CD4-positive, alpha-beta T cell (primary cell): ENCODE results near the gene PSMB2. TPM values are rescaled to one million over a fixed set of nuclear protein-coding genes. Genes with fewer than 3 reads are reported as not detected.
A peak's percentile ranks its signal among the peaks of the same experiment; 100 is the strongest.

Experiments
- ATAC-seq: fragments of 200-7000 bp; cut with Tn5 transposase; one replicate; pipeline ENCODE4 v1.10.0; 2022; ENCODE audit warnings: mild to moderate bottlenecking; ENCODE audit not compliant: poor library complexity
- CTCF ChIA-PET: fragments of 350-600 bp; sonication (Branson Sonifier 250); formaldehyde crosslinking; loops from one replicate; lab custom pipeline; 2021; ENCODE audit warnings: antibody characterized with exemption, inconsistent platforms; lab: Charles Lee
- POLR2A ChIA-PET: fragments of 350-600 bp; sonication (Branson Sonifier 250); formaldehyde crosslinking; loops from one replicate; lab custom pipeline; 2021; ENCODE audit warnings: antibody characterized with exemption, inconsistent platforms; lab: Charles Lee
- DNase-seq, 14 experiments: peaks; one replicate each; pipeline ENCODE4 v3.0.0-alpha.2; 2013 to 2020; ENCODE audit warnings: mixed read lengths in 2 of 14
- H3K27ac ChIP-seq, 2 donors: one replicate each; pipeline versions ENCODE4 v1.5.1 to v1.7.0; 2013; ENCODE audit warnings: low read length in 2 of 2, low read depth in 1 of 2, mild to moderate bottlenecking in 1 of 2
- H3K27me3 ChIP-seq, 2 experiments: 1 replicate in 1 of 2; 2 replicates in 1 of 2; pipeline versions ENCODE4 v1.6.1 to v1.7.0; 2013; ENCODE audit warnings: low read length in 2 of 2, control low read depth in 1 of 2, mild to moderate bottlenecking in 1 of 2, moderate library complexity in 1 of 2; ENCODE audit not compliant: insufficient read depth in 2 of 2, control insufficient read depth in 1 of 2
- H3K36me3 ChIP-seq: one replicate; pipeline ENCODE4 v1.6.1; 2013; ENCODE audit warnings: low read length, control low read depth; ENCODE audit not compliant: insufficient read depth
- H3K4me1 ChIP-seq: one replicate; pipeline ENCODE4 v1.6.1; 2013; ENCODE audit warnings: low read length, control low read depth; ENCODE audit not compliant: insufficient read depth
- H3K4me3 ChIP-seq: one replicate; pipeline ENCODE4 v1.5.1; 2013; ENCODE audit warnings: mild to moderate bottlenecking, low read length, moderate library complexity
- H3K9me3 ChIP-seq, 2 experiments: 1 replicate in 1 of 2; 2 replicates in 1 of 2; pipeline versions ENCODE4 v1.6.1 to v1.7.0; 2013; ENCODE audit warnings: low read length in 2 of 2, mild to moderate bottlenecking in 2 of 2, control low read depth in 1 of 2, moderate library complexity in 1 of 2; ENCODE audit not compliant: control insufficient read depth in 1 of 2, insufficient read depth in 1 of 2
- H3K27ac Mint-ChIP-seq: one replicate; pipeline ENCODE4 v1.8.0; 2020; ENCODE audit warnings: mixed read lengths
- H3K27me3 Mint-ChIP-seq: one replicate; pipeline ENCODE4 v1.8.0; 2021; ENCODE audit warnings: mixed read lengths
- H3K36me3 Mint-ChIP-seq: one replicate; pipeline ENCODE4 v1.8.0; 2021; ENCODE audit warnings: low read depth, mixed read lengths
- H3K4me1 Mint-ChIP-seq: one replicate; pipeline ENCODE4 v1.8.0; 2021; ENCODE audit warnings: low read depth, mixed read lengths
- H3K4me3 Mint-ChIP-seq: one replicate; pipeline ENCODE4 v1.8.0; 2020; ENCODE audit warnings: mild to moderate bottlenecking, mixed read lengths
- H3K9me3 Mint-ChIP-seq: one replicate; pipeline ENCODE4 v1.8.0; 2020; ENCODE audit warnings: mixed read lengths
- CTCF ChIP-seq: fragments of 200-600 bp; IDR thresholded peaks from one replicate; pipeline ENCODE4 v1.8.0; 2022; ENCODE audit warnings: antibody characterized with exemption, mild to moderate bottlenecking
- intact Hi-C, 2 experiments: fragments of 100-400 bp; cut with DNase I in 1 of 2; cut with micrococcal nuclease in 1 of 2; formaldehyde crosslinking; loops; one replicate each; pipeline versions ENCODE4 v1.15.1 to v1.9.0; 2023 to 2025; cut with DNase I, micrococcal nuclease
- total RNA-seq, 174 experiments: library from RNA in 2 of 174; stranded (reverse) in 2 of 174; gene quantifications; one replicate each; pipeline ENCODE4 v1.2.3 and lab custom pipeline; 2021 to 2026

PSMB2 gene
- total RNA-seq, 2 experiments from 2014 or later, result 34.0 to 35.3 TPM

GRCh38 chr1:35564037-35564883 is 77.1 kb downstream of the PSMB2 start:
- peak; percentile 80 for TF ChIP-seq CTCF
- H3K4me3 Mint-ChIP-seq, result peak overlapping the region; percentile 50

DNA sequence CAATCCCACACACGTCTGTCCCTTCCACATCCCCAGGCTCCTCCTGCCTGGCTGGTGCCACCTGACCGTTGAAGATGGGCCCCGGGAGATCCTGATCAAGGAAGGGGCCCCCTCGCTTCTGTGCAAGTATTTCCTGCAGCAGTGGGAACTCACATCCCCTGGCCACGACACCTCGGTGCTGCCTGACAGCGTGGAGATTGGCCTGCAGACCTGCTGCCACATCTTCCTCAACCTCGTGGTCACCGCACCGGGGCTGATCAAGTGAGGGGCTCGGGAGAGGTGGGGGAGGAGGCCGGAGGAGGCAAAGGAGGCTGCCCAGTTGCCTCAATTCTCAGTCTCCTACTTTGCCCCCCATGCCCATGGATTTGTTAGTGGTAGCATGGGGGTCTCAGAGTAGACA is 78.2 kb downstream of the PSMB2 start:
- Mint-ChIP-seq H3K4me1 (peaks cover 35% of the 10 kb centered on the region), H3K36me3 (peaks cover 44% of the 10 kb centered on the region), H3K4me3 (no peak overlapping the region), H3K27me3 (no peaks in the 10 kb centered on the region), H3K27ac (peak overlapping the region; percentile 44), H3K9me3 (no peaks in the 10 kb centered on the region)
- peaks cover 19% of the 10 kb centered on the region for H3K36me3 ChIP-seq
- H3K9me3 ChIP-seq, result no peaks in the 10 kb centered on the region
- peaks cover 35% of the 10 kb centered on the region for H3K4me1 ChIP-seq
- H3K27me3 ChIP-seq, result no peaks in the 10 kb centered on the region
- intact Hi-C loops, result loop anchor here in 1 of 2 experiments (5.0 kb wide), 1 partner anchor 361 kb away; no protein-coding TSS in a partner anchor
- POLR2A ChIA-PET, result no interaction called here
- no peak for TF ChIP-seq CTCF
- H3K27ac ChIP-seq, result no peak overlapping the region
- CTCF ChIA-PET, result interaction anchor here (2.5 kb wide), 1 partner anchor 112 kb away, joined by 11 read pairs; no protein-coding TSS in a partner anchor
- ATAC-seq (no peak), DNase-seq (no peak)
- H3K4me3 ChIP-seq, result no peak overlapping the region

More at GRCh38 chr1:35564037-35564883, 77.1 kb downstream of the PSMB2 start:
- H3K36me3 ChIP-seq, result peaks cover 19% of the 10 kb centered on the region
- H3K27me3 Mint-ChIP-seq, result no peaks in the 10 kb centered on the region
- H3K36me3 Mint-ChIP-seq, result peaks cover 41% of the 10 kb centered on the region
- H3K9me3 Mint-ChIP-seq, result no peaks in the 10 kb centered on the region
- H3K4me1 ChIP-seq, result peaks cover 30% of the 10 kb centered on the region
- ATAC-seq (peak; percentile 72), DNase-seq (peak; percentile 67 to 89 (median 78))
- no peaks in the 10 kb centered on the region for H3K27me3 ChIP-seq
- H3K27ac ChIP-seq, result no peak overlapping the region
- H3K27ac Mint-ChIP-seq, result peak overlapping the region; percentile 62
- ChIA-PET POLR2A (interaction anchor here (0.5 to 1.8 kb wide), 3 partner anchors 14 to 151 kb away, joined by 3 to 17 read pairs (median 4); no protein-coding TSS in a partner anchor), CTCF (interaction anchor here (0.6 to 3.4 kb wide), 26 partner anchors 8 to 205 kb away, joined by 3 to 41 read pairs (median 4); partner anchors contain the start of genes C1orf216 and CLSPN)
- intact Hi-C loops, result loop anchor here (1.0 to 5.0 kb wide), 2 partner anchors 113 to 362 kb away; no protein-coding TSS in a partner anchor
- no peak overlapping the region for H3K4me3 ChIP-seq
- H3K4me1 Mint-ChIP-seq, result peaks cover 32% of the 10 kb centered on the region
- H3K9me3 ChIP-seq, result no peaks in the 10 kb centered on the region

DNA sequence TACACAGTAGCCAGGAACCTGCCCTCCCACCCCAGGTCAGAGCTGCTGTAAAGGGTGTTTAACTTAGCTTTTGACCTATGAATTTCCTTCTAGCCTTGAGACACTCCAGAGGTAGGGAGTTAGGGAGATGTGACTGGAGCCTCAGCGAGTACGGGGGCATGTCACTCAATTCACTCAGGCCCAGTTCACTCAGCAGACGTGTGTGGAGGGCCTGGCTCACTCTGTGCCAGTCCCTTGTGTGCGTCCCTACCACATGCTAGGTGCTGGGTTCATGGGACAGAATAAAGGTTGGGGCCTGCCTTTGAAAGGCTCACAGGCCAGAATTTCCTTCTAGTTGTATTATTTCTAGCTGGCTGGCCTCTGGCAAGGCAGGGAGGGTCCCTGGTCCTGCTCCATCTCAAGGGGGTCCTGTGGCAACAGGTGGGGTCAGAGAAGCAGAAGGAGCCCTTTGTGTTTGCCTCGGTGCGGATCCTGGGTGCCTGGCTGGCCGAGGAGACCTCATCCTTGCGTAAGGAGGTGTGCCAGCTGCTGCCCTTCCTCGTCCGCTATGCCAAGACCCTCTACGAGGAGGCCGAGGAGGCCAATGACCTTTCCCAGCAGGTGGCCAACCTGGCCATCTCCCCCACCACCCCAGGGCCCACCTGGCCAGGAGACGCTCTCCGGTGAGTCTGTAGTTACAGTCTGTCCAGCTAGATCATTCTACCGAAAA is 79.2 kb downstream of the PSMB2 start:
- intact Hi-C loops, result loop anchor here in 1 of 2 experiments (5.0 kb wide), 1 partner anchor 360 kb away; no protein-coding TSS in a partner anchor
- H3K27me3 ChIP-seq, result no peaks in the 10 kb centered on the region
- Mint-ChIP-seq H3K4me3 (peak overlapping the region; percentile 62), H3K36me3 (peaks cover 54% of the 10 kb centered on the region), H3K9me3 (no peaks in the 10 kb centered on the region), H3K4me1 (peaks cover 44% of the 10 kb centered on the region), H3K27me3 (no peaks in the 10 kb centered on the region), H3K27ac (peak overlapping the region; percentile 52)
- peak overlapping the region in 1 of 2 donors; percentile 13 for H3K27ac ChIP-seq
- peaks cover 19% of the 10 kb centered on the region for H3K36me3 ChIP-seq
- CTCF ChIA-PET, result interaction anchor here (2.5 kb wide), 1 partner anchor 111 kb away, joined by 11 read pairs; no protein-coding TSS in a partner anchor
- no peaks in the 10 kb centered on the region for H3K9me3 ChIP-seq
- no peak overlapping the region for H3K4me3 ChIP-seq
- DNase-seq (no peak), ATAC-seq (no peak)
- TF ChIP-seq CTCF, result no peak
- POLR2A ChIA-PET, result interaction anchor here (0.8 to 2.1 kb wide), 2 partner anchors 111 to 113 kb away, joined by 3 to 5 read pairs; no protein-coding TSS in a partner anchor
- peaks cover 40% of the 10 kb centered on the region for H3K4me1 ChIP-seq
